ENCODE data around the gene OPHN1.
"Not testable (repeated sequence)": the region's sequence is repeated elsewhere in the genome, so short reads cannot be mapped to it uniquely, and the experiment has no call there.

Gene OPHN1

DNA sequence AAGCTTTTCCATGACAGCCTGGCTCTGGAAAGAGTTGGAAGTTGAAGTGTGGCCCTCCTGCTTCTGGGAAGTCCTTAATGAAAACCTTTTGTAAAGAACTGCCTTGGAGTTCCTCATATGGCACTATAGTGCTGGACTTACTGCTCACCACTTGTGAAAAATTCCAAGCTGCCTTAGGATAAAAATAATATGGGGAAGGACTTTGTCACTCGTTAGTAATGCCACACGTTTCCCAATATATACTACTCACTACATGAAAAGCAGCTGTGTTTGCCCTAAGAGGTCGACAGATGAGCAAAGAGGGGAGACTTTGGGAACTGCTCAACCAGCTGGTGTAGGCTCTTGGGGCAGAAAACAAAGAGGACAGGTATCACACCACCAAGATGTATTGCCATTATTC is 11.7 kb downstream of the OPHN1 start:
- DNase-seq = no peak

DNA sequence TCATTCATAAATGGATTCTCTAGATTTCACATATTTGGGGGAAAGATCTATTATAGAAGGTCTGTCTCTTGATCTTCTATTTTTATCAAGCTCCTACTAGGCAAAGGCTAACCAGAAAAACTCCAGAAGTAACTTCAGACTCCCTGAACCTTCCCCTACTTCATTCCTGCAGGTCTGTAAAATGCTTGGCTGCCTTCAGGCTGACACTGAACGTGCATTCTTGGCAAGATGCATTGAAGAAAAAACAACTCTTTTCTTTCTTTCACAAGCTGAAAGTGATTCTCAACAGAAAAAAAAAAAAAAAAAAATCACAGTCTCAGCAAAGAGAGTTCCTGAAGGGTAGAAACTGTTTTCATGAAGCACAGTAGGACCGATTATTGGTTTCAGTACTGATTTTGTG is 12.7 kb downstream of the OPHN1 start:
- no peak for DNase-seq

DNA sequence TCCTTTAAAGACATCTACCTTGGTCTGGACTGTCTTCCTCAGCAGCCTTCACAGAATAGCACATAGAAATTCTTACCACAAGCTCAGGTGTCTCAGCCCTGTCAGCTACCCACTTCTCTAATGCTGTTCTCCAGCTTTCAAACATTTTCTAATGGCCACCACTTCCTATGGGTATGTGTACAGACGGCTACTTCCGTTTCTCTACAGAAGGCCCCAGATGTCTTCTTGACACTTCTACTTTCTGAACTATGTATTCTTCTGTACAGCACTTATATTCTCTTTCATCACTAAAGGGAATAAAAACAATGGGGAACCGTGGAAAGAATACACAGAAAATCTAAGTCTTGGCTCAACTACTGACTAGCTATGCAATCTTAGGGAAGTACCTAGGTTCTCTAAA is 13.3 kb downstream of the OPHN1 start:
- no peak for DNase-seq

GRCh38 chrX:68417651-68418050 is 15.6 kb downstream of the OPHN1 start:
- DNase-seq = no peak

DNA sequence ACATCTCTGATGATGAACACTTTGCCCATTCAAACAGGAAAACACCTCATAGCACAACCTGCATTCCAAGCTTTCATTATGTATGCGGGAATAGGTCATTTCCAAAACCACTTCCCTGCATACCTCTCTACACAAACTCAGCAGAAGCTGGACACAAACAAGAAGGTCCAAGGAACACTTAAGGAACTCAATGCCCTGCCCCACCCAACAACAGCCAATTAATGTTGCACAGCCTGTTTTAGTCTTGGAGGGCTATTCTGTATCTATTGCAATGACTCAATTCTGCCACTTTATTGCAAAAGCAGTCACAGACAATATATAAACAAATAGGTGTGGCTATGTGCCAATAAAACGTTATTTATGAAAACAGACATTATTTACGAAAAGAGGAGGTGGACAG is 16.7 kb downstream of the OPHN1 start:
- DNase-seq = no peak

DNA sequence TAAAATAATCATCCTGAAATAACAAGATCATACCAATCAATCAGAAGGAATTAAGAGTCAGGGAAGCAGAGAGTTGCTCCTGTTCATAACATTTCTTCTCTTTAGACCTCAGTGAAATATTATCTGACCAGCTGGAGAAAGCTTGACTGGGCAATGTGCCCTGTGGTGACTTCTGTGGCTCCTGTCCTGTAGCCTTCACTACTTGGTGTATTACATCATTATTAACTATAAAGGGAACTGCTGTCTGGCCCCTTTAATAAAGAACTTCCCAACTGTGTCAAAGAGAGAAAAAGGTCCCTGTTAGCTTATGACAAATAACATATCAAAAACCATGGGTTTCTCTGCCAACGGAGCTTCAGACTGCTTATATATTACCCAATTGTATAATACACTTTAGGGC is 18.0 kb downstream of the OPHN1 start:
- no peak for DNase-seq

- DNase-seq = no peak
Measured at GRCh38 chrX:68413254-68413653, 20.0 kb downstream of the OPHN1 start.

DNA sequence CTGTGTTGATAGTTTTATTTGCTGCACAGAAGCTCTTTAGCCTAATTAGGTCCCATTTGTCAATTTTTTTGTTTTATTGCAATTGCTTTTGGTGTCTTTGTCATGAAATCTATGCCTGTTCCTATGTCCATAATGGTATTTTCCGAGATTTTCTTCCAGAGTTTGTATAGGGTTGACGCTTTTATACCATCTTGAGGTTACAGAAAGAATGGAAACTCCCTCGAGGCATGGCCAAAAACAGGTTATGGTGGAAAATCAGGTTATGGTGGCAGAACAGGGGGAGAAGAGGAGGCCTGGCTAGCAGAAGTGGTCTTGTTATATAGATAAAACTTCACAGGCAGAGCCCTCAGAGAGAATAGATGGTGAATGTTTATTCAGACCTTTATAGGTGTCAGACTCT is 21.6 kb downstream of the OPHN1 start:
- DNase-seq = no peak

- no peak for DNase-seq
Measured at GRCh38 chrX:68409194-68409593, 24.1 kb downstream of the OPHN1 start.

DNA sequence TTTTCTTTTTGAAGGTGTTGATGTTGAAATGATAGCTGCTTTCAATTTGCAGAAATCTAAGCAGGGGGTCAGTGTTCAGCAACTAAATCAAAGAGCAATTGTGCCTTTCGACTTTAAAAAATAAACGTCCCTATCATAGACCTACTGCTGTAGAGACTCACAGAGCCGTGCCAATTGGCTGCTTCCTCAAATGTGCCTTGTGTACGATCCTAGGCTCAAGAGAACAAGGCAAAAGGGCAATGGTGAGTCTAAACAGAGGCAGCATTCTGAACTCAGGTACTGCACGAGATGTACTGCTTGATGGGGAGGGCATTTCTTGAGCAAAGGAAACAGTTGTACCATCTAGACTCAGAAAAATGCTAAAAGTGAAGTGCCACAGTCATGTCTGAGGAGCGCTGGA is 29.8 kb downstream of the OPHN1 start:
- DNase-seq = no peak

DNA sequence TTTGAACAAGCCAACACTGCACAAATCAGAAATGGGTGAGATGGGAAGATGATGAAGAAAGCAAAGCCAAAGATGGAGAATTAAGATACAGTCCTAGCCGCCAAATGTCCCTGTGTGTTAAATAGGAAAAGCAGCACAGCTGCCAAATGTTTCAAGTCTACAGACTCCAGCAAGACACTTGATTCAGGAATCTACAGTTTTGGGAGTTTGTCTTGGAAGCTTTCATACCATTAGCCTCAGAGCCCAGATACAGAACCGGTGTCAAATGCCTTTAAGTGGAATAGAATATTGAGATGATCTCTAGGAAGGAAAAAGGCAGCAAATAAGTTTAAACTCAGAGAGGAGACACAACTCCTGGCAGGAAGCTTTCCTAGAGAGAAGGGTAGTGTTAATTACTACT is 30.3 kb downstream of the OPHN1 start:
- DNase-seq = no peak

DNA sequence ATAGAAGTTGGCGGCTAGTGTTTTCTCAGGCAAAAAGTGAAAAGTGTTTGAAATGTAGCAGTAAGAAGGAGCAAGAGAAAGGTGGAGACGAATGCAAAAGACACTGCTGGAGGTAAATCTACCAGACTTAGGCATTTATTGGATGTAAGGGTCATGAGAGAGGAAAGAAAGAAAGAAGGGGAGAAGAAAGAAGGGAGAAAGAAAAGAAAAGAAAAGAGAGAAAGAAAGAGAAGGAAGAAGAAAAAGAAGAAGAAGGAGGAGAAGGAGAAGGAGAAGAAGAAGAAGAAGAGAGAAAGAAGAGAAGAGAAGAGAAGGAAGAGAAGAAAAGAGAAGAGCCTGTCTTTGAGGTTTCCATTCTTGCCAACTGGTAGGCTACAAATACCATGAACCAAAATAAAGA is 31.2 kb downstream of the OPHN1 start:
- no peak for DNase-seq

DNA sequence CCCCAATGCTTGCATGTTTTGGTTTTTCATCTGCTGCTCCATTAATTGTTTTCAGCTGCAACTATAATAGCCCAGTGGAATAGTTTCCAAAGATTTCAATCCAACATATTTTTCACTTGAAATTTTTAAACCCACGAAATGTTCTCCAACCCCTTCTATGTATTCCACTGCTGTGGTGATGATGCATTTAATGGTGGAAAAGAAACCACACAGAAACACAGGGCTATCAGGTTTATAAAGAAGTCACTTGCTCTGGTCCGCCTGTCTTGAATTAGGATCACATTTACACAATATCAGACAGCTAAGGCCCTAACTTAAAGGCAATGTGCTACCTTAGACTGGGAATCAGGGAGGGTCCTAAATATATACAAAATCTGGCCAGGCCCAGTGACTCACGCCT is 35.0 kb downstream of the OPHN1 start:
- DNase-seq = no peak

DNA sequence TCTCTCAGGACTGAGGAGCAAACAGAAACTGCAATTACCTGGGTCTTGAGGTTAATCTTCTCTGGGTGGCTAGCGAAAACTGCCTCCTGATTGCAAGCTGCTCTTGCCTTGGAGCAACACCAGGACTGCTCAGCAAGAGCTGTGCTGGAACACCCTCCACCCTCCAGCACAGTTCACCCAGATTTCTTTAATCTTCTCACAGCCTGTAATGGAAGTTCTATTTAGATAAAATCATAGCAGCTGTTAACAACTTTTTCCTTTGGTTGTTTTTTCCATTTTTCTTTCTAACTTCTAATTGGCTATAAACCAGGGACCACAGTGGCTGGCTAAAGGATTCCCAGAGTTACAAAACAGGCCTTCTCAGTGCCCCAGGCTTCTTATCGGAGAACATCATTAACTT is 36.3 kb downstream of the OPHN1 start:
- DNase-seq = no peak

GRCh38 chrX:68389419-68389960 is 43.8 kb downstream of the OPHN1 start:
- not testable (repeated sequence) for DNase-seq

DNA sequence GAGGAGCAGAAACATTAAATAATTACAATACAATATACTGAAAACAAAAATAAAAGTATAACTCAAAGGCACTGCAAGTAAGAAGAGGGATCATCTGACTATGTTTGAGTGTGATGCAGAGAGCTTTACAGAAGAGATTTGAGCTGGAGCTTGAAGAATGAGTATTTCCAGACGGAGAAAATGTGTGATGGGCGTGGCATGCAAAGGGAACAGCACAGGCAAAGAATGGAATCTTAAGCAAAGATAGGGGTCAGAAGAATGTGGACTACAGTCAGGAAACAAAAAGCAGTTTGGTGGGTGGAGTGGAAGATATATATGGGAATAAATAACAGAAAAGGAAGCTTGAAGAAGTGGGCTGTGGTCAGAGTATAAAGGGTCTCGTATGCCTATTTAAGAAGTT is 45.5 kb downstream of the OPHN1 start:
- DNase-seq = no peak

GRCh38 chrX:68383540-68383939 is 49.8 kb downstream of the OPHN1 start:
- no peak for DNase-seq

DNA sequence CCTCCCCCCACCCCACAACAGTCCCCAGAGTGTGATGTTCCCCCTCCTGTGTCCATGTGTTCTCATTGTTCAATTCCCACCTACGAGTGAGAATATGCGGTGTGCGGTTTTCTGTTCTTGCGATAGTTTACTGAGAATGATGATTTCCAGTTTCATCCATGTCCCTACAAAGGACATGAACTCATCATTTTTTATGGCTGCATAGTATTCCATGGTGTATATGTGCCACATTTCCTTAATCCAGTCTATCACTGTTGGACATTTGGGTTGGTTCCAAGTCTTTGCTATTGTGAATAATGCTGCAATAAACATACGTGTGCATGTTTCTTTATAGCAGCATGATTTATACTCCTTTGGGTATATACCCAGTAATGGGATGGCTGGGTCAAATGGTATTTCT is 55.7 kb downstream of the OPHN1 start:
- DNase-seq = not testable (repeated sequence)

- no peak for DNase-seq
Measured at GRCh38 chrX:68376373-68376772, 56.9 kb downstream of the OPHN1 start.

- no peak for DNase-seq
Measured at GRCh38 chrX:68375803-68376202, 57.5 kb downstream of the OPHN1 start.

DNA sequence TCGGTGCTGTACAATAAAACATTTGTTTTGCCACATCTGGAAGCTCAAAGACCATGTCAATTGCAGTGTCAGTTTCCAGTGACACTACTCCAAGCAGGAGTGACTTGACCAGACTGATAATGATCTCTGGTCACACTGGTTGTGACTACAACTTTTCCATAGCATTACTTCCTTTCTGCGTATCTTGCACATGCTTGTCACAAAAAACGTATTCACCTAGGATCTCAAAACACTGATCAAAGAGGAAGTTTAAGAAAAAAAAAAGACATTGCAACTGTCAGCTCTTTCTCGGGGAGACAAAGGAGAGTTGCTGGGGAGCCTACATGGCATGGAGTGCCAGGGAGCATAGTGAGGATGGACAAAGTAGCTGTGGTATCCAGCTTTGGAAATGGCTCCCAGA is 60.6 kb downstream of the OPHN1 start:
- no peak for DNase-seq

GRCh38 chrX:68369559-68369958 is 63.7 kb downstream of the OPHN1 start:
- no peak for DNase-seq

- no peak for DNase-seq
Measured at GRCh38 chrX:68365341-68365740, 68.0 kb downstream of the OPHN1 start.

- DNase-seq = no peak
Measured at GRCh38 chrX:68363984-68364383, 69.3 kb downstream of the OPHN1 start.

GRCh38 chrX:68358679-68359078 is 74.6 kb downstream of the OPHN1 start:
- no peak for DNase-seq

DNA sequence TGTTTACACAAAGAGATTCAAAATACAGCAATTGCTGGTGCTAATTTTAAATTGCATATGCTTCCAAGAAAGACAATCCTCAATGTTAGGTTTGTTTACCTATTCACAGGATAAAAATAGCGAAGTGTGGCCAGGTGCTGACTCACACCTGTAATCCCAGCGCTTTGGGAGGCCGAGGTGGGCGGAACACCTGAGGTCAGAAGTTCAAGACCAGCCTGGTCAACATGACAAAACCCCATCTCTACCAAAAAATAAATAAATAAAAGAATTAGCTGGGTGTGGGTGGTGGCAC is 77.7 kb downstream of the OPHN1 start:
- no peak for DNase-seq

Data from NCI-H1105 (cell line).